ENCODE data around the gene SIPA1L3. TPM values are rescaled to one million over a fixed set of nuclear protein-coding genes. Genes with fewer than 3 reads are reported as not detected.

SIPA1L3 gene
- total and polyA plus RNA-seq, 9 of the 15 experiments (the other 6 are each of a cell fraction or from before 2014, with no cell fraction given), result 0.01 to 6.1 (median 2.5) TPM

DNA sequence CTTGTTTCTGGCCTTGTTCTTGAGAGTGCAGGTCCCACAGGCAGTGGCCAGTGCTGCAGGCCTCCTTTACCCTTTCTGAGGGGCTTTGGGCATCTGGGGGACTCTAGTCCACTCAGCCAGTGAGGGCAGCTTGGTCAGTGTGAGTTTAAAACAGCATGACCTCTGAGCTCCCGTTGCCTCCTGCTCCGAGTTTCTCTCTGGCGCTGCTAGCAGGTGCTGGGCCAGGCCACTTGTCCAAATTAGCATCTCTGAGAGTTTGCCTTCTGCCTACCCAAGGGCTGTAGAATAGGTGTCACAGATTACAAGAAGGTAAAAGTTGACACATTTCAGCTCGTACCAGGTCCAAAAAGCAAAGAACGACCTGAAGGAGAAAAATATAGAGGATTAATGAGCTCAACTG lies 105.9 kb downstream of the SIPA1L3 start:
- no peak overlapping the region for H3K9ac ChIP-seq (ENCODE audit: insufficient read depth in 1 of 2, low read depth in 2 of 2, low read length in 2 of 2)
- H3K36me3 ChIP-seq (ENCODE audit: control insufficient read depth, insufficient read depth, low read length), result no peaks in the 10 kb centered on the region
- no peak for ATAC-seq
- BruUV-seq (replicated peaks), result no TSS peak
- H3K9me1 ChIP-seq (ENCODE audit: control insufficient read depth, insufficient read depth, low read length), result no peaks in the 10 kb centered on the region
- no peaks in the 10 kb centered on the region for H3K9me3 ChIP-seq (replicated peaks; ENCODE audit: control insufficient read depth, insufficient read depth, low read depth, low read length)
- intact Hi-C loops (cut with micrococcal nuclease) (no loop called here), in situ Hi-C loops (cut with MboI) (no loop called here)
- no peak overlapping the region for H2AFZ ChIP-seq (ENCODE audit: low read depth, low read length)
- no peak overlapping the region for H3K4me2 ChIP-seq (ENCODE audit: insufficient read depth, low read length)
- ChIA-PET CTCF (ENCODE audit: low intra/inter-chr PET ratio) (no interaction called here), POLR2A (interaction anchor here (0.6 kb wide), 2 partner anchors 9 to 1412 kb away, joined by 3 to 5 read pairs; no protein-coding TSS in a partner anchor)
- FAIRE-seq, result no peak
- H3K4me1 ChIP-seq (replicated peaks in 1 of 2; ENCODE audit: control insufficient read depth in 2 of 2, insufficient read depth in 2 of 2, low read length in 2 of 2), result no peaks in the 10 kb centered on the region
- no peaks in the 10 kb centered on the region for H4K20me1 ChIP-seq (replicated peaks; ENCODE audit: control insufficient read depth, insufficient read depth, low read length)
- H3K27me3 ChIP-seq (ENCODE audit: control insufficient read depth in 2 of 2, insufficient read depth in 2 of 2, low read length in 2 of 2), result peaks cover 0 to 7% of the 10 kb centered on the region in 2 experiments; a peak in 1 of 5 replicates
- H3K27ac ChIP-seq (ENCODE audit: extremely low read depth, low read depth, low read length), result no peak overlapping the region
- TF ChIP-seq SMC3 (conservative IDR thresholded peaks at IDR 0.05; ENCODE audit: insufficient read depth, low read depth, low read length) (no peak), SMAD3 (CRISPR knock-in tag; conservative IDR thresholded peaks at IDR 0.05) (no peak), L3MBTL2 (IDR thresholded peaks at IDR 0.05) (no peak), ZNF75A (CRISPR knock-in tag; IDR thresholded peaks at IDR 0.05) (no peak), TCF3 (CRISPR knock-in tag; IDR thresholded peaks at IDR 0.05) (no peak), ZNF668 (CRISPR knock-in tag; IDR thresholded peaks at IDR 0.05) (no peak)
- TF ChIP-seq, protein P1, sequence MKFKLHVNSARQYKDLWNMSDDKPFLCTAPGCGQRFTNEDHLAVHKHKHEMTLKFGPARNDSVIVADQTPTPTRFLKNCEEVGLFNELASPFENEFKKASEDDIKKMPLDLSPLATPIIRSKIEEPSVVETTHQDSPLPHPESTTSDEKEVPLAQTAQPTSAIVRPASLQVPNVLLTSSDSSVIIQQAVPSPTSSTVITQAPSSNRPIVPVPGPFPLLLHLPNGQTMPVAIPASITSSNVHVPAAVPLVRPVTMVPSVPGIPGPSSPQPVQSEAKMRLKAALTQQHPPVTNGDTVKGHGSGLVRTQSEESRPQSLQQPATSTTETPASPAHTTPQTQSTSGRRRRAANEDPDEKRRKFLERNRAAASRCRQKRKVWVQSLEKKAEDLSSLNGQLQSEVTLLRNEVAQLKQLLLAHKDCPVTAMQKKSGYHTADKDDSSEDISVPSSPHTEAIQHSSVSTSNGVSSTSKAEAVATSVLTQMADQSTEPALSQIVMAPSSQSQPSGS (CRISPR knock-in tag; IDR thresholded peaks at IDR 0.05), result no peak
- TF ChIP-seq, protein P2, sequence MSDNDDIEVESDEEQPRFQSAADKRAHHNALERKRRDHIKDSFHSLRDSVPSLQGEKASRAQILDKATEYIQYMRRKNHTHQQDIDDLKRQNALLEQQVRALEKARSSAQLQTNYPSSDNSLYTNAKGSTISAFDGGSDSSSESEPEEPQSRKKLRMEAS (CRISPR knock-in tag; IDR thresholded peaks at IDR 0.05), result no peak
- H3K4me3 ChIP-seq, result no peak overlapping the region
- no peaks in the 10 kb centered on the region for H3K79me2 ChIP-seq (ENCODE audit: control insufficient read depth, insufficient read depth, low read length)
- 9% methylated on average over 5 of the region's 5 CpGs for WGBS (ENCODE audit: insufficient coverage, low coverage, missing lambda C conversion rate)
- DNase-seq (ENCODE audit: extremely low read depth in 1 of 4, low spot score in 3 of 4), result no peak

Measured in K562 (cell line).